ENCODE results near the gene SACS. TPM values are rescaled to one million over a fixed set of nuclear protein-coding genes. Genes with fewer than 3 reads are reported as not detected.

SACS gene
- total and polyA plus RNA-seq, 2 of the 8 experiments (the other 6 are each of a cell fraction or from before 2014, with no cell fraction given): 11.0 to 54.2 TPM

GRCh38 chr13:23466144-23467002, 32.9 kb upstream of the SACS start:
- Histone ChIP-seq H3K56ac (replicated peaks; ENCODE audit: insufficient read length, low read depth, low read length) (no peak overlapping the region), H2BK15ac (ENCODE audit: low read length) (no peak overlapping the region), H3K36me3 (ENCODE audit: control insufficient read depth in 2 of 4, insufficient read depth in 4 of 4, low read length in 3 of 4) (no peaks in the 10 kb centered on the region), H3K23me2 (ENCODE audit: low read depth, low read length) (peaks cover 2% of the 10 kb centered on the region), H3K14ac (ENCODE audit: insufficient read length) (no peak overlapping the region), H2AFZ (ENCODE audit: low read length) (peak overlapping the region; percentile 81; the same call in 1 of the 2 replicates), H3K18ac (ENCODE audit: extremely low read depth, low read length) (peak overlapping the region; percentile 65), H3K23ac (ENCODE audit: insufficient read length) (no peak overlapping the region), H3K9me3 (ENCODE audit: insufficient read depth in 2 of 2, low read depth in 1 of 2, low read length in 1 of 2) (no peaks in the 10 kb centered on the region), H3K27me3 (replicated peaks in 1 of 4; ENCODE audit: control insufficient read depth in 3 of 4, extremely low read depth in 1 of 4, insufficient read depth in 3 of 4, low read length in 3 of 4) (peaks cover 0 to 10% (median 4%) of the 10 kb centered on the region in 4 experiments; a peak in 4 of 7 replicates), H3K79me1 (ENCODE audit: low read depth, low read length) (no peaks in the 10 kb centered on the region), H3K4me2 (ENCODE audit: insufficient read depth in 1 of 2, low read depth in 2 of 2, low read length in 2 of 2) (peak overlapping the region; percentile 76 to 98), H2AK5ac (ENCODE audit: low read depth, low read length) (no peak overlapping the region), H2BK20ac (ENCODE audit: low read length) (peak overlapping the region; percentile 36; the same call in 1 of the 2 replicates), H3K4ac (replicated peaks; ENCODE audit: insufficient read length, low read depth, low read length) (peak overlapping the region; percentile 35), H4K8ac (ENCODE audit: extremely low read depth, insufficient read depth, low read length) (peak overlapping the region; percentile 88), H2BK12ac (ENCODE audit: low read depth, low read length) (peak overlapping the region; percentile 93; the same call in 1 of the 2 replicates), H4K91ac (replicated peaks; ENCODE audit: insufficient read length, low read length) (peak overlapping the region; percentile 61), H4K20me1 (replicated peaks in 1 of 2; ENCODE audit: control insufficient read depth in 1 of 2, insufficient read depth in 2 of 2, low read length in 2 of 2) (no peaks in the 10 kb centered on the region), H2BK120ac (replicated peaks; ENCODE audit: low read depth, low read length) (peak overlapping the region; percentile 24), H2BK5ac (ENCODE audit: low read depth, low read length) (0 out of 2 replicates have a peak overlapping the region, but pooled peaks have one; percentile 32), H3K79me2 (ENCODE audit: control insufficient read depth in 1 of 2, insufficient read depth in 2 of 2, low read length in 2 of 2) (no peaks in the 10 kb centered on the region), H3K4me3 (ENCODE audit: extremely low read depth in 1 of 4, insufficient read depth in 2 of 4, low read depth in 3 of 4, low read length in 4 of 4) (peak overlapping the region; percentile 23 to 55 (median 41)), H3K27ac (ENCODE audit: low read depth, low read length) (no peak overlapping the region), H3K9ac (replicated peaks in 1 of 4; ENCODE audit: extremely low read depth in 1 of 4, low read depth in 3 of 4, low read length in 3 of 4) (0 out of 7 replicates have a peak overlapping the region, but pooled peaks of 1 of the 4 experiments have one; percentile 14), H3K4me1 (replicated peaks in 1 of 4; ENCODE audit: control insufficient read depth in 3 of 4, insufficient read depth in 4 of 4, low read length in 3 of 4) (peaks cover 0 to 10% (median 7%) of the 10 kb centered on the region in 4 experiments; a peak in 5 of 7 replicates), H4K5ac (ENCODE audit: insufficient read length, low read depth, low read length) (peak overlapping the region; percentile 48)
- peak; percentile 28 for FAIRE-seq
- whole genome bisulfite sequencing, 2 experiments (ENCODE audit: extremely low coverage in 1 of 2, insufficient coverage in 1 of 2, insufficient read length in 1 of 2, insufficient replicate concordance in 2 of 2, low coverage in 1 of 2, low lambda C conversion rate in 2 of 2, missing lambda C conversion rate in 1 of 2): 6% methylated on average over 60 of the region's 64 CpGs; no CpG with 5 or more reads in 1 of the 2 experiments
- peak in 1 of 2 experiments; percentile 82 for DNase-seq (ENCODE audit: low read depth in 1 of 2, low spot score in 2 of 2)
- ChIA-PET CTCF (ENCODE audit: partially characterized antibody) (interaction anchor here (0.6 to 3.0 kb wide), 29 partner anchors 12 to 431 kb away, joined by 3 to 19 read pairs (median 4); partner anchors contain the start of genes MIPEP and TNFRSF19), POLR2A (ENCODE audit: partially characterized antibody) (no interaction called here)
- TF ChIP-seq SUZ12 (IDR thresholded peaks at IDR 0.05; ENCODE audit: low read length) (peak; percentile 35; the same call in 1 of the 2 replicates), RBBP5 (IDR thresholded peaks at IDR 0.05; ENCODE audit: borderline replicate concordance, low read depth, low read length) (peak; percentile 79; the same call in 1 of the 2 replicates), E2F6 (IDR thresholded peaks at IDR 0.05) (peak; percentile 97), POLR2AphosphoS5 (IDR thresholded peaks at IDR 0.05; ENCODE audit: low read depth, low read length) (no peak), ATF2 (IDR thresholded peaks at IDR 0.05; ENCODE audit: low read length) (no peak), CBX8 (IDR thresholded peaks at IDR 0.05; ENCODE audit: borderline replicate concordance, low read depth, low read length) (no peak), NRF1 (IDR thresholded peaks at IDR 0.05; ENCODE audit: low read depth, low read length) (no peak), JUND (IDR thresholded peaks at IDR 0.05; ENCODE audit: low read length) (no peak)

All from H1 (cell line).